HG02759 (cell line): ENCODE results near the gene MAD1L1.
"Not testable (repeated sequence)": the region's sequence is repeated elsewhere in the genome, so short reads cannot be mapped to it uniquely, and the experiment has no call there.

Experiments used
- ATAC-seq: cut with Tn5 transposase; IDR thresholded peaks from one replicate; pipeline ENCODE4 v1.9.1; 2021; ENCODE audit warnings: mild to moderate bottlenecking, moderate library complexity; ENCODE audit not compliant: unreplicated experiment

MAD1L1 gene

DNA sequence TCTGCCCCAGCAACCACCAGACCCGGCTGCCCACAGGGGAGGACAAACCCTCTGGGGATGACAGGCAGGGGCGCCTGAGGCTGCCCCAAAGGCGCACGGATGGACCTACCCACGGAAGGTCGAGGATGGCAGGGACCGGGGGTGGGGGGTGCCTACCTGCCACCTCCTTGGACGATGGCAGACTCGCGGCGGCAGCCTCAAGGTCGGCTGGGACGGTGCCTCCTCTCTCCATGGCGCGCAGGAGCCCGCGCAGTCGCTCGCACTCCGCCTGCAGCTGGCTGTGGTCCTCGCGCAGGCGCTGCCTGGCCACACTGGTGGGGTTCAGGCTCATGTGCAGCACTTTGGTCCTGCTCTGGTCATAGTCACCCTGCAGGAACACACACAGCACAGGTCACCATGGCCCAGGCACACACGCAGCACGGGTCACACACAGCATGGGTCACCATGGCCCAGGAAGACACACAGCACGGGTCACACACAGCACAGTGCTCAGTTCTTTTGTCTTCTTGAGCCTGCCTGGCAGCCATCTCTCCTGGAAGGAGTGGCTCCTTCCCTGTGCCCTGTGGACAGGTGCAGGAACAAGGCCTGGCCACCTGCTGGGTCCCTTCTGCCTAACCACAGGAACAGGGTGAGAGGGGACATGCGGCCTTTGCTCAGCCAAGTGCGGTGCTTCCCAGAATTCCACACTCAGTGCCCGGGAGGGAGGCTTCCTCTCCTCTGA lies 296.1 kb downstream of the MAD1L1 start:
- no peak for ATAC-seq

DNA sequence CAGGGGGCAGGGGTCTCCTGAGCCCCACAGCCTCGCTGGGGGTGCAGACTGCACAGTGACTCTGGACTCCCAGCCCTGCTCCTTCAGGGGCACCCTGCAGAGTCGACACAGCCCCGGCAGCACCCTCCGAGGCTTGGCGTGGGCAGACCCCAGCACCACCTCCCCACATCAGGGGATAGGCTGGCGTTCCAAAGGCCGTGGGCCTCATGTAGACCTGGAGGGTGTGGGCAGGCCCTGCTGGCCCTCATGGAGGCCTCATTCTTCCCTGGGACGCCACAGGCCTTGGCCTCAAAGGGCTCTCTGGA lies 296.8 kb downstream of the MAD1L1 start:
- no peak for ATAC-seq

DNA sequence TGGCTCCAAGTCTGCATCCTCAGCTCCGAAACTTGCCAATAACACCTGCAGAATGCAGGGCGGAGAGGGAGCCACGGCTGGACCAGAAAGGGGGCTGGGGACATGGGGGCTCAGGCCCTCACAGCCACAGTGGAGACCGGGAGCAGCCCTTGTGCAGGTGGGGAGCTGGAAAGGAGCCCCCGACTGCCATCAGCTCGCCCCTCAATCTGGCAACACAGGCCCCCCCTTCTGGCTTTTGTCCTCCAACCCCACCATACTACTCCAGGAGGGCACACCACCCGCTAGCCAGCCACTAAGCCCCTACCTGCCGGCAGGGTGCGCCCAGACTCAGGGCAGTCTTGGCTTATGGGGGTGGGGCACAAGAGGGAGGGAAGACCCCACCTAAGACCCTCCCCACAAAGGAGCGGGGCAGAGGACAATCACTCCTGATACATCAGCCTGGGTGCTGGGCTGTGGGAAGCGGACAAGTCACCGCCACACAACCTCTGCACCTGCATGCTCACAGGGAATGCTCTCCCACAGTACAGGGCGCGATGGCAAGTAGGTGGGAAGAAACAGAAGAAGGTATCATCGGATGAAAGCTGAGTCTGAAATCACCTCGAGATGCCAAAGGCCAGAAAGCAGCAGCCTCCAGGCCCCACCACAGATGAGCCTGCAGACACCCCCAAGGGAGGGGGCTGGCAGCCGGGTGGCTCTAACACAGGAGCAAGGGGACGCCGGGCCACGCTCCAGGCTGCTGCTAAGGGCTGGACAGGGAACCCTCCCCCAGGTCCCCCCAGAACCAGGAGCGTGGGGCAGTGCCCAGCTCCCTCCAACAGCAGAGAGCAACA lies 297.4 kb downstream of the MAD1L1 start:
- ATAC-seq: no peak

DNA sequence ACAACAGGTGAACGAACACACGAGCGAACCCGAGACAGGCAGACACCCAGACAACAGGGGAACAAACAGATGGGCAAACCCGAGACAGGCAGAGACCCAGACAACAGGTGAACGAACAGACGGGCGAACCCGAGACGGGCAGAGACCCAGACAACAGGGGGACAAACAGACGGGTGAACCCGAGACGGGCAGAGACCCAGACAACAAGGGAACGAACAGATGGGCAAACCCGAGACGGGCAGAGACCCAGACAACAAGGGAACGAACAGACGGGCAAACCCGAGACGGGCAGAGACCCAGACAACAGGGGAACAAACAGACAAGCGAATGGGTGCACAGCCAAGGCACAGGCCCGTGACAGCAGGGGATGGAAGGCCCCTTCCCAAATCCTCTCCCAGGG lies 298.0 kb downstream of the MAD1L1 start:
- no peak for ATAC-seq

DNA sequence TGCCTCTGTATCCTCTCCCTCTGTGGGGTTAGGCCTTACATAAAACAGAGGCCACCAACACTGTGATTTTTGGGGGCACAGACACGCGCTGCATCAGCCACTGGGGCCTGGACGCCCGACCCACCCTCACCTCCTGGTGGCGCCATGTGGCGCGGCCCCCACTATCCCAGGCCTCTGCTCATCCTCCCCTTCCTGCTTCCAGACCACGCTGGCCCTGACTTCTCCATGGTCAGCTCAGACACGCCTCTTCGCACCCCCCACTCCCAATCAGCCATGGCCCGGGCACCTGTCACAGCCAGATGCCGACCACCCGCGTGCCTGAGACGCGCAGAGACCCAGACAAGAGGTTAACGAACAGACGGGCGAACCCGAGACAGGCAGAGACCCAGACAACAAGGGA lies 298.7 kb downstream of the MAD1L1 start:
- no peak for ATAC-seq

DNA sequence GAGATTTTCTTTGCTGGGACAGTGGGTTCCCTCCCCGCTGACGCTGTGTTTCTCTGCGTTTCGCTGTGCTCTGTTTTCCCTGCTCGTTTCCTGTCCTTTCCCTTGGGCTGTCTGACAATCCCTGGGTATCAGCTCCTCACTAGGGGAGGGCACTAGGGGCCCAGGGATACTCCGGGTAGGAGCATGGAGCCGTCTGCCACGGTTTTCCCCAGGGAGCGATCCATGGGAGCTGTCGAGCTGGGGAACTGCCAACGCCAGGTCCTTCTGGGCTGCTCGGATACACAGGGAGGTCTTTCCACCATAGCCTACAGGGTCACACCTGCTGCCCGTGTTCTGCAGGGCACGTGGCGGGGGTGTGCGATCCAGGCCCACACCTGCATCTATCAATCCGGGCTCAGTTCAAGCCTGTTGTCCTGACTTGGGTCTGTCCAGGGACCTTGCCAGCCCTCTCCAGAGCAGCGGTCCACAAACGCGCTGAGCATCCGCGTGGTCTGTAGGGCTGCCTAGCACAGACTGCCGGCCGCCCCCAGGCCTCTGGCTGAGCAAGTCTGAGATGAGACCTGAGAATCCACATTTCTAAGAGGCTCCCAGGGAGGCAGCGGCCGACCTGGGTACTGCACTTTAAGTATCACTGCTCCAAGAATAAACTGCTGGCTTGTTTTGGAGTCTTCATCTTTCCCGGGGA lies 299.5 kb downstream of the MAD1L1 start:
- ATAC-seq: no peak

DNA sequence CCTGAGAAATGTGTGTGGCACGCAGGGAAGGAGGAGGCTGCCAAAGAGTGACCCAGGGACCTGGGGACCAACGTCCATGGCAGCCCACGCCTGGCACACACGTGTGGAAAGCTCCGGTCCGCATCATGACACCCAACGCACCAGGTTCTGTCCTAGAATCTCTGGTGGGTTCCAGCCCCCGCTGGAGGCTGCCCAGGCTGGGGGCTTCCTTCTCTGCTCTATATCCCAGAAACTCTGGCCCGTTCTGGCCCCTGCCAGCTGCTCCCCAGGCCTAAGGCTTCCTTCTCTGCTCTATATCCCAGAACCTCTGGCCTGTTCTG lies 300.8 kb downstream of the MAD1L1 start:
- ATAC-seq: no peak

DNA sequence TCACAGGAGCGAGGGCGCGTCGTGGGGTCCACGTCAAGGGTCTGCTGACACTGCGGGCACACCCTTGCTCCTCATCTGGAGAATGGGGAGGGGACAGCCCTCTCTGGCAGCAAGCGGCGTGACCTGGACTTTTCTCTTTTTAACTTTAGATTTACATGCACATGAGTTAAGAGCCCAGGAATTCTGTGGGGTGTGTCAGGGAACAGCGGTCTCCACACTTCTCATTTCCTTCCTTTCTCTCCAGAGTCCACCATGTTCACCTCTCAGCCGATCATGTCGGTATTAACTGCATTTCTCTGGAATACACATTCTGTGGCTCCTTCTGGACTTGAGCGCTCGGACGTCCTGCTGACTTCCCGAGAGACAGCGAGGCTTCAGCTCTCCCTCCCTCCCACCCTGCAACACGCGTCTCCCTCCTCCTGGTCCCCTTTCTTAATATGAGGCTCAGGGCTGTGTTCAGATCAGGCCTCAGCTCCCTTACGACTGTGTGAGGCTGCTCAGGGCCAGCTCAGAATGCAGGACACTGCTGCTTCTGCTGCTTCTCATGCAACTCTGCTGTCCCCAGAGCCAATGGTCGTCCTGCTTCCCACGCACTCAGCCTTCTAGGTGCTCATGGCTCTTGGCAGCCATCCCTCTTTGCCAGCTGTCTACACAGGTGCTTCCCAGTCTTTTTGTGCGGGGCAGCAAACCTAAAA lies 301.3 kb downstream of the MAD1L1 start:
- no peak for ATAC-seq

DNA sequence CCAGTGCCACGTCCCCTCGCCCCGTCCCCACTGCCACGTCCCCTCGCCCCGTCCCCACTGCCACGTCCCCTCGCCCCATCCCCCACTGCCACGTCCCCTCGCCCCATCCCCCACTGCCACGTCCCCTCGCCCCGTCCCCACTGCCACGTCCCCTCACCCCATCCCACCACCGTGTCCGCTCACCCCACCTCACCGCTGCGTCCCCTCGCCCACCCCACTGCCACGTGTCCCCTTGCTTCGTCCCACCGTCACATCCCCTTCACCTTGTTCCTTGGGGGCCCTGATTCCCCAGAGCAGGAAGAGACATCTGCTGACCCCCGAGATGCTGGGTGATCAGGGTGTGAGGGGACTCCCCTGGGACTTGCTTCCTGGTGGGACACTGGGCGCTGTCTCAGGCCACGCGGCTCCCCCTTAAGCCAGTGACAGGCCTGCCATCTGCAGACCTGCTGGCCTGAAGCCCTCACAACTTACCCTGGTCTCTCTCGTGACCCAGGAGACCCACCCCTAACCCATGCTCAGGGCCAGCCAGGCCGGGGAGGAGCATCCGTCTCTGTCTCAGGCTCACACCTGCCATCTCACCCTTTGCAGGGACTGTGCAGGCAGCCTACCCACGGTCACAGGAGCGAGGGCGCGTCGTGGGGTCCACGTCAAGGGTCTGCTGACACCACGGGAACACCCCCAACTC lies 302.2 kb downstream of the MAD1L1 start:
- ATAC-seq: no peak

DNA sequence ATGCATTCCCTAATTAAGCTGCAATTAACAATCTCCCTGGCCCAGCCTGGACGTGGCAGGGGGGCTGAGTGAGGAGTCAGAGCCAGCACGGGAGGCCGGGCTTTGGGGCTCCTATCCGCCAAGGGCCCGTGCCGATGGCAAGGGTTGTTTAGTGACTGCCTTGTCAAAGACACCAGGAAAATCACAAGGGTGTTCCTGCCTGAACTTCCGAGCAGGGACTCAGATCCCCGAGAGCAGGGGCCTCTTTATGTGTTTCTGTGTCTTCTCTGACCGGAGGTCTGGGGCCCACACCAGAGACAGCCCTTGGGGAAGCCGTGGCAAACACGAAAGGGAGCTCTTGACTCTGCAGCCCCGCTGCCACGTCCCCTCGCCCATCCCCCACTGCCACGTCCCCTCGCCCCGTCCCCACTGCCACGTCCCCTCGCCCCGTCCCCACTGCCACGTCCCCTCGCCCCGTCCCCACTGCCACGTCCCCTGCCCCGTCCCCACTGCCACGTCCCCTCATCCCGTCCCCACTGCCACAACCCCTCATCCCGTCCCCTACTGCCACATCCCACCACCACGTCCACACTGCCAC lies 303.3 kb downstream of the MAD1L1 start:
- ATAC-seq: not testable (repeated sequence)

DNA sequence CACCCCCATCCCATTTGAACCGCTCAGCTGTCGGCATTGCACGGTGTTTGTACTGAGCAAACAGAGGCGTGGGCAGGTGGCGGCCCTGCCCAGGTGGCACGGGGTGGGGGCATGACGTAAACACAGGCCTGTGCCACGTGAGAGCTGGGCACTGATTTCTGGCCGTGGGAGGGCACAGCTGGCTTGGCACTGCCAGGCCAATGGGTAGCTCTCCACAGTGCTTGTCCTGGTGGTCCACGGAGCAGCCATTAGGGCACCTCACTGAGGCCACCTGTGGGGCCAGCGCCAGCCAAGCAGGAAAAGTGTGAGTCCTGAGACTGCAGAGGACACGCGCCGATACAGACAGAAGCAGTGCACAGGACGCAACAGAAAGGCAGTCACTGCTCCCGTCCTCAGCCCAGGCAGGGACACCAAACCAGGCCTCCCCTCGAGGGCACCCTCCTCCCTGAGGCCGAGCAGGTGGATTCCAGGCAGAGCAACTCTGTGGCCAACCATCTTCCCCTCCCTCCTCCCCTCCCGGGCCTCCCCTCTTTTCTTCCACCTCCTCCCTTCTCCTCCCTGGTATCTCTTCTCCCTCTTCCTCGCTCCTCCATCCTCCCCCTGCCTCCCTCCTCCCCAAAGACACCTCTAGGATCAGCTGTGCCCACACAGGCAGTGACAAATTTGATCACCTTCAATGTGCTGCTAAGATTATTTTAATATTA lies 303.9 kb downstream of the MAD1L1 start:
- no peak for ATAC-seq

DNA sequence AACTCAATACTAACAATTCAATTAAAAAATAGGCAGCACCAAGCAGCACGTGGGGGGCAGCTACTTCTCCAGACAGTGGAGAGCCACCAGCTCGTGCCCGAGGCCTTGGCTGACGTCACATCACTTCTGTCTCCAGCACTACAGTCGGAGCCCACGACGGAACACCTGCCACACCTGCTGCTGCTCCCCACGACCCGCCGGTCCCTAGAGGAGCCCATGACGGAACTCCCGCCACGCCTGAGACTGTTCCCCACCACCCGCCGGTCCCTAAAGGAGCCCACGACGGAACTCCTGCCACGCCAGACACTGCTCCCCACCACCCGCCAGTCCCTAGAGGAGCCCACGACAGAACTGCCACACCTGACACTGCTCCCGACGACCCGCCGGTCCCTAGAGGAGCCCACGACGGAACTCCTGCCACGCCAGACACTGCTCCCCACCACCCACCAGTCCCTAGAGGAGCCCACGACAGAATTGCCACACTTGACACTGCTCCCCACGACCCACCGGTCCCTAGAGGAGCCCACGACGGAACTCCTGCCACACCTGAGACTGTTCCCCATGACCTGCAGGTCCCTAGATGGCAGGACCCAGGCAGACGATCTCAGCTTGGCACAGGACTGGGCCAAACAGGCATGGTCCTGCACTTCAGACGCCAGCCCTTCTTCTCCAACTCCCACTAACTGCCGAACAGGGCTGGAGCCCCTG lies 304.7 kb downstream of the MAD1L1 start:
- no peak for ATAC-seq

DNA sequence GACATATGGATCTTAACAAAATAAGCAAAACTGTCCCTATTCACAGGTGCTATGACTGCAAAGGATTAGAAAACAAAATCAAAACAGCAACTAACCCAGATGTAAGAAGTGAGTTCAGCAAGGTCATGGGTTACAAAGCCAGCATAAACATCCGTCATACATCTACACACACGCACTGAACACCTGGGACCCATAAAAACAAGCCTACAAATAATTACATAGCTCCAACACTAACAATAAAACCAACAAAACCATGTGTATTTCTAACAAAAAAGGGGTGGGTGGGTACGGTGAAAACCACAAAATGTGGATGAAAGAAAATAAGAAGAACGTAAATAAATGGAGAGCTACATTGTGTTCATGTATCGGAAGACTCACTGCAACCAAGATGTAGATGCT lies 305.8 kb downstream of the MAD1L1 start:
- no peak for ATAC-seq

DNA sequence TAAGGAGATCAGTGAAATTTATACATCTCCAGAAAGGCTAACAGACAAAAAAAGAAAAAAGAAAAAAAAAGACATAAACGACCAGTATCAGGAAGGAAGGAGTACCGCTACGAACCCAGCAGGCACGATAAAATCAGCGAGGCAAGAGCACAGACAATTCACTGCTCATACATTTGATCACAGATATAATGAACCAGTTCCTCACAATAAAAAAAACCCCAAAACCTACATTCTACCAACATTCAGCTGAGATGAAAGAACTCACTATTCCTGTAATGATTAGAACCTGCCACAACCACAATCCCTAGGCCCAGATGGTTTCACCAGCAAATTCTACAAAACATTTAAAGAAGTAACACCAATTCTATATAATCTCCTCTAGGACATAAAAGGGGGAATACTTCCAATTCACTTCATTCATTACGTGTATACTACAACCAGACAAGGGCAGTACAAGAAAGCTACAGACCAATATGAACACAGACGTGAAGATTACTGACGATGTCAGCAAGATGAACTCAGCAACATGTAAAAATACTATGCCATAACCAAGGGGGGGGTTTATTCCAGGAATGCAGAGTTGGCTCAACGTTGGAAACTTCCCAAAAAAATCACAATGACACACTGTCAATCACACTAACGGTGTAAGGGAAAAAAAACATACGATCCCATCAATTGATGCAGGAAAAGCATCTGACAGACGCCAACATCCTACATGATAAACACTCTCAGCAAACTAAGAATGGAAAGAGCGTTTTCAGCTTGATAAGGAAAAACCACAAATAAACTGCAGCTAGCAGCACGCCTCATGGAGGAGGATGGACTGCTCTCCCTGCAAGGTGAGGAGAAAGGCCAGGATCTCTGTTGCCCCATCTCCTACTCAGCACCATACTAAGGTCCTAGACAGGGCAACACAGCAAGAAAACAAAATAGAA lies 306.5 kb downstream of the MAD1L1 start:
- no peak for ATAC-seq

DNA sequence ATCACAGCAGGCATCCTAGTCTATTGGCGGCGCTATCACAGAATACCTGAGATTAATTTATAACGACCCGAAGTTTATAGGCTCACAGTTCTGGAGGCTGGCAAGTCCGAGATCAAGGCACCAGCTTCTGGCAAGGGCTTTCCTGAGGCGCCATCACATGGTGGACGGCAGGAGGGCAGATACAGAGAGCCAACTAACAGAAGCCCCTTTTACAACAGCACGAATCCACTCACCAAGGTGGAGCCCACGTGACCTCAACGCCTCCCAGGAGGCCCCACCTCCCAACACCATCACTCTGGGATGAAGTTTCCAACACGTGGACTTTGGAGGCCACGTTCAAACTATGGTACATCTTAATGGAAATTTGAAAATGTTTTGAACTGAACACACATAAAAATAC lies 307.4 kb downstream of the MAD1L1 start:
- ATAC-seq: no peak

DNA sequence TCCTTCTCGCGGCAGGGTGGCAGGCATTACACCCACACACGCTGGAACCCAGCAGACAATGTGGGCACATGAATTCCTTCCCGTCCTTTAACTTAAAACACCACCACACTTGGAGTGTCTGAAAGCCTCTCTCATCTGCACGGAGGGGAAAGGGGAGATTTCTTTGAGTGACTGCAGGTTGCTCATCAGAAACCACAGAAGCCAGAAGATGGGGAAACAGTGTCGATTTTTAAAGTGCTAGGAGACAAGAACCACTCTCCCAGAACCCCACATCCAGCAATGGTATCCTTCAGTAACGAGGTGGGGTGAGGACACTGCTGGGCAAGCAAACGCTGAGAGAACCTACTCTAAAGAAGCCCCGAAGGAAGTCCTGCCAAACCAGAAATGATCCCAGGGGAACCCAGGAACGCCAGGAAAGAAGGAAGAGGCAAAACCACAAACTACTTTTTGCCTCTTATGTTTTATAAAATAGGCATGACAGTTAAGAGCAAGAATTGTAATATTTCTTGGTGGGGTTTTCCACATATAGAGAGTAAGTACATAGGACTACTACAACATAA lies 308.4 kb downstream of the MAD1L1 start:
- ATAC-seq: no peak

DNA sequence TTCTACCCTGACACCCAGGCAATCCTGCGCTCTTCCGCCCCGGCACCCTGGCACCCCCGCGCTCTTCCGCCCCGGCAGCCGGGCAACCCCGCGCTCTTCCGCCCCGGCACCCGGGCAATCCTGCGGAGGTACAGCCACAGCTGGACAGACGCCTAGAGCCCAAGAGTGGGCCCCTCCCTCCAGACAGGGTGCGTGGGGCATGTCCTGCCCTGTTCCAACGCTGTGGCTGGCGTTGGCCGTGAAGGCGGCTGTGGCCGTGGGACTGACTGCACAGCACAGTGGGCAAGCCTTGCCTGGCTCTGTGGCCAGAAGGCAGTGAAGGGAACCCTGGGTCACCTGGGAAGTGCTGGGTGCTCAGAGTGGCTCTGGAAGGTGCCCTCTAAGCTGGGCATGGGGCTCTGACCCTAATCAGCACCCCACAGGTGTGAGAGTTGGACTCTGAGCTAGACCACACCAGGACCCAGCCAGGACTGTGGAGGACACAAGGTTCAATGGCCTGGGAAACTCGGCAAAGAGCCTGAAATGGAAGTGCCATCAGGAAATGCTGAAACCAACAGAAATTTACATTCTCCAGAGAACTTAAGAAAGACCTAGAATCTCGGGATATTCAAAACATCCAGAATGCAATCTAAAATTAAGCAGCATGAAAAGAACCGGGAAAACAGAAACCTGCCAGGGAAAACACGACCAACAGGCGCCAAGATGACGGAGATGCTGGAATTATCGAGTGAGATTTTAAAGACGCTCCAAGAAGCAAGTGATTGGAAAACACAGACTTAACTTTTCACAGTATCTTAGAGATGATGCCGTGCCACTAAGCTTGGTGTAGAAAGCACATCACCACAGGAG lies 309.1 kb downstream of the MAD1L1 start:
- ATAC-seq: no peak
